Liver (tissue), 3 donors: ENCODE results near the gene TRIM40.

Experiments used
- FOXA1 ChIP-seq: IDR thresholded peaks from 2 replicates; pipeline ENCODE4 v1.6.1; 2016; ENCODE audit warnings: antibody characterized with exemption
- GABPA ChIP-seq, 2 donors: IDR thresholded peaks in 1 of 2; conservative IDR thresholded peaks in 1 of 2; 2 replicates each; pipeline ENCODE4 v1.6.1; 2016; ENCODE audit warnings: antibody characterized with exemption in 2 of 2, mild to moderate bottlenecking in 1 of 2, moderate library complexity in 1 of 2
- JUND ChIP-seq, 2 donors: IDR thresholded peaks; 2 replicates each; pipeline ENCODE4 v1.6.1; 2016; ENCODE audit warnings: antibody characterized with exemption in 2 of 2
- NR2F2 ChIP-seq: IDR thresholded peaks from 2 replicates; pipeline ENCODE4 v1.6.1; 2016; ENCODE audit warnings: antibody characterized with exemption
- RAD21 ChIP-seq, 2 donors: IDR thresholded peaks; 2 replicates each; pipeline ENCODE4 v1.6.1; 2016; ENCODE audit warnings: antibody characterized with exemption in 2 of 2, mild to moderate bottlenecking in 2 of 2
- SP1 ChIP-seq: IDR thresholded peaks from 2 replicates; pipeline ENCODE4 v1.6.1; 2018; ENCODE audit warnings: antibody characterized with exemption, mild to moderate bottlenecking
- TAF1 ChIP-seq: conservative IDR thresholded peaks from 2 replicates; pipeline ENCODE4 v1.6.1; 2016; ENCODE audit warnings: antibody characterized with exemption, mild to moderate bottlenecking
- YY1 ChIP-seq: IDR thresholded peaks from 2 replicates; pipeline ENCODE4 v1.6.1; 2016; ENCODE audit warnings: antibody characterized with exemption, mild to moderate bottlenecking
- ZBTB33 ChIP-seq: IDR thresholded peaks from 2 replicates; pipeline ENCODE4 v1.6.1; 2016; ENCODE audit warnings: antibody characterized with exemption
- TF ChIP-seq, protein P1 (sequence below): IDR thresholded peaks from 2 replicates; pipeline ENCODE4 v1.6.1; 2016; ENCODE audit warnings: antibody characterized with exemption, mild to moderate bottlenecking
- TF ChIP-seq, protein P2 (sequence below): IDR thresholded peaks from 2 replicates; pipeline ENCODE4 v1.6.1; 2016; ENCODE audit warnings: antibody characterized with exemption
- TF ChIP-seq, protein P3 (sequence below): fragments of 150-350 bp; IDR thresholded peaks from 2 replicates; pipeline ENCODE4 v1.5.1; 2017; ENCODE audit warnings: improper control_type of control experiment, low read depth, low read length; ENCODE audit not compliant: missing input control
- TF ChIP-seq, protein P4 (sequence below): IDR thresholded peaks from 2 replicates; pipeline ENCODE4 v1.6.1; 2016; ENCODE audit warnings: antibody characterized with exemption
- donor health status: healthy.
- donor health status: healthy.

GRCh38 chr6:30135757-30136156 is at the start of gene TRIM40:
- TF ChIP-seq RAD21 (IDR thresholded peaks at IDR 0.05) (no peak), JUND (IDR thresholded peaks at IDR 0.05) (no peak), NR2F2 (no peak), ZBTB33 (no peak), YY1 (no peak), TAF1 (no peak), FOXA1 (no peak), SP1 (no peak), GABPA (IDR thresholded peaks at IDR 0.05 in 1 of 2, conservative IDR thresholded peaks at IDR 0.05 in 1 of 2) (no peak)
- TF ChIP-seq, protein P1, sequence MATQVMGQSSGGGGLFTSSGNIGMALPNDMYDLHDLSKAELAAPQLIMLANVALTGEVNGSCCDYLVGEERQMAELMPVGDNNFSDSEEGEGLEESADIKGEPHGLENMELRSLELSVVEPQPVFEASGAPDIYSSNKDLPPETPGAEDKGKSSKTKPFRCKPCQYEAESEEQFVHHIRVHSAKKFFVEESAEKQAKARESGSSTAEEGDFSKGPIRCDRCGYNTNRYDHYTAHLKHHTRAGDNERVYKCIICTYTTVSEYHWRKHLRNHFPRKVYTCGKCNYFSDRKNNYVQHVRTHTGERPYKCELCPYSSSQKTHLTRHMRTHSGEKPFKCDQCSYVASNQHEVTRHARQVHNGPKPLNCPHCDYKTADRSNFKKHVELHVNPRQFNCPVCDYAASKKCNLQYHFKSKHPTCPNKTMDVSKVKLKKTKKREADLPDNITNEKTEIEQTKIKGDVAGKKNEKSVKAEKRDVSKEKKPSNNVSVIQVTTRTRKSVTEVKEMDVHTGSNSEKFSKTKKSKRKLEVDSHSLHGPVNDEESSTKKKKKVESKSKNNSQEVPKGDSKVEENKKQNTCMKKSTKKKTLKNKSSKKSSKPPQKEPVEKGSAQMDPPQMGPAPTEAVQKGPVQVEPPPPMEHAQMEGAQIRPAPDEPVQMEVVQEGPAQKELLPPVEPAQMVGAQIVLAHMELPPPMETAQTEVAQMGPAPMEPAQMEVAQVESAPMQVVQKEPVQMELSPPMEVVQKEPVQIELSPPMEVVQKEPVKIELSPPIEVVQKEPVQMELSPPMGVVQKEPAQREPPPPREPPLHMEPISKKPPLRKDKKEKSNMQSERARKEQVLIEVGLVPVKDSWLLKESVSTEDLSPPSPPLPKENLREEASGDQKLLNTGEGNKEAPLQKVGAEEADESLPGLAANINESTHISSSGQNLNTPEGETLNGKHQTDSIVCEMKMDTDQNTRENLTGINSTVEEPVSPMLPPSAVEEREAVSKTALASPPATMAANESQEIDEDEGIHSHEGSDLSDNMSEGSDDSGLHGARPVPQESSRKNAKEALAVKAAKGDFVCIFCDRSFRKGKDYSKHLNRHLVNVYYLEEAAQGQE = no peak
- TF ChIP-seq, protein P2, sequence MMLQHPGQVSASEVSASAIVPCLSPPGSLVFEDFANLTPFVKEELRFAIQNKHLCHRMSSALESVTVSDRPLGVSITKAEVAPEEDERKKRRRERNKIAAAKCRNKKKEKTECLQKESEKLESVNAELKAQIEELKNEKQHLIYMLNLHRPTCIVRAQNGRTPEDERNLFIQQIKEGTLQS = no peak
- TF ChIP-seq, protein P3, sequence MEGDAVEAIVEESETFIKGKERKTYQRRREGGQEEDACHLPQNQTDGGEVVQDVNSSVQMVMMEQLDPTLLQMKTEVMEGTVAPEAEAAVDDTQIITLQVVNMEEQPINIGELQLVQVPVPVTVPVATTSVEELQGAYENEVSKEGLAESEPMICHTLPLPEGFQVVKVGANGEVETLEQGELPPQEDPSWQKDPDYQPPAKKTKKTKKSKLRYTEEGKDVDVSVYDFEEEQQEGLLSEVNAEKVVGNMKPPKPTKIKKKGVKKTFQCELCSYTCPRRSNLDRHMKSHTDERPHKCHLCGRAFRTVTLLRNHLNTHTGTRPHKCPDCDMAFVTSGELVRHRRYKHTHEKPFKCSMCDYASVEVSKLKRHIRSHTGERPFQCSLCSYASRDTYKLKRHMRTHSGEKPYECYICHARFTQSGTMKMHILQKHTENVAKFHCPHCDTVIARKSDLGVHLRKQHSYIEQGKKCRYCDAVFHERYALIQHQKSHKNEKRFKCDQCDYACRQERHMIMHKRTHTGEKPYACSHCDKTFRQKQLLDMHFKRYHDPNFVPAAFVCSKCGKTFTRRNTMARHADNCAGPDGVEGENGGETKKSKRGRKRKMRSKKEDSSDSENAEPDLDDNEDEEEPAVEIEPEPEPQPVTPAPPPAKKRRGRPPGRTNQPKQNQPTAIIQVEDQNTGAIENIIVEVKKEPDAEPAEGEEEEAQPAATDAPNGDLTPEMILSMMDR = no peak
- TF ChIP-seq, protein P4, sequence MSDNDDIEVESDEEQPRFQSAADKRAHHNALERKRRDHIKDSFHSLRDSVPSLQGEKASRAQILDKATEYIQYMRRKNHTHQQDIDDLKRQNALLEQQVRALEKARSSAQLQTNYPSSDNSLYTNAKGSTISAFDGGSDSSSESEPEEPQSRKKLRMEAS = no peak
